ENCODE results near the gene KIRREL3.
A peak's percentile ranks its signal among the peaks of the same experiment; 100 is the strongest.

KIRREL3 gene

GRCh38 chr11:126919147-126919823 is 81.3 kb downstream of the KIRREL3 start:
- FAIRE-seq = no peak

DNA sequence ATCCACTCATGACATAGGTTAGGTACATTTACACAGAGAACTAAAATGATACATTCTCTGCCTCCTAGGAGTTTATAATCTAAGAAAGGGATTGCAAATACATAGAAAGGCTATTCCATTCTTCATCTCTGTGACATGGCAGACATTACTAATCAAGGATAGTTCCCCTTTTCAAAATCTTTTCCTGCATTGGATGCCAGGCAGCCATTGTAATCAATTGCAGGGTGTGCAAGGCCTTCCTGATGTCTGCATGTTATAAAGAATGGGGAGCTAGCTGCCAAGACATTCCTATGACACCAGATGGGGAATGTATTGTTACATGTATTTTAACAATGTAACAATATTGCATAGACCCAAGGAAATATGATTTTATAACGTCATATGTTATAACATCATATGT is 82.0 kb downstream of the KIRREL3 start:
- FAIRE-seq = no peak
- DNase-seq (ENCODE audit: insufficient read length, low spot score) = no peak

More at GRCh38 chr11:126919147-126919823, 81.3 kb downstream of the KIRREL3 start:
- no peak for DNase-seq (ENCODE audit: insufficient read length, low spot score)

- FAIRE-seq (peak; percentile 72), DNase-seq (ENCODE audit: insufficient read length, low spot score) (peak; percentile 67)
Measured at GRCh38 chr11:126917531-126918204, 82.9 kb downstream of the KIRREL3 start.

GRCh38 chr11:126915430-126915829 is 85.1 kb downstream of the KIRREL3 start:
- no peak for FAIRE-seq
- DNase-seq (ENCODE audit: insufficient read length, low spot score) = no peak

DNA sequence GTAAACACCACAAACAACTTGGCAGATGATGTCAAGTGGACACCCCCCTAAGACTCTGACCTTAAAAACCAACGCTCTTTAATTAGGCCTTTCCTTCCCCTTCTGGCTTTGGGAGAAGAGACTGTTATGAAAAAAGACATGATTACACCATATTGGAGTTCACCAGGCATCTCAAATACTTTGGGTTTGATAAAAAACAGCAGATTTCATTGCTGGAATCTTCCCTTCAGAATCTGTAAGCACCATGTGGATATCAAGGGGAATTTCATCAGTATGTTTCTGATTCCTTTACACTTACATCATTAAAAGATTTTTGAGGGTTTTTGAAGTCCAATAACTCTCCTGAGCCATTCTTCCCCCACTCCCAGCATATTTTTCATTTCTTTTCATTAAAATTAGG is 85.6 kb downstream of the KIRREL3 start:
- no peak for FAIRE-seq

DNA sequence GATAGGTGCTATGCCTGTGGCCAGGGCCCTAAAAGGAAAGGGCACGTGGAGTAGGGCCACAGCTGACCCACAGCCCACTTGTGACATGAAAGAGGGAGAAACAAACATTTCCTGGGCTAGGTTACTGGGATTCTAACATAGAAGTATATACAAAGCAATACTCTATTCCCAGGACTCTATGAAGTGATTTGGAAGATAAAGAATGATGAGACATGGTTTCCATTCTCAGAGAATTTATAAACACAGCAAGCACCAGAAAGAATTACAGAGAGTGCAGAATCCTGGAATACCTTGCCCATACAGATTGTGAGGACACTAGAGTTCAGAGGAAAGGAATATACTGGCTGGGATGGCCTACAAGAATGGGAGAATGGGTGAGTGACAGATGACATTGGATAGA is 86.4 kb downstream of the KIRREL3 start:
- DNase-seq (ENCODE audit: insufficient read length, low spot score) (no peak), FAIRE-seq (no peak)

More for the DNA sequence above, 85.6 kb downstream of the KIRREL3 start:
- no peak for DNase-seq (ENCODE audit: insufficient read length, low spot score)

GRCh38 chr11:126904520-126904919 is 96.0 kb downstream of the KIRREL3 start:
- FAIRE-seq = no peak

GRCh38 chr11:126901783-126902182 is 98.8 kb downstream of the KIRREL3 start:
- FAIRE-seq = no peak

More at GRCh38 chr11:126904520-126904919, 96.0 kb downstream of the KIRREL3 start:
- DNase-seq (ENCODE audit: insufficient read length, low spot score) = no peak

GRCh38 chr11:126899961-126900748 is 100.4 kb downstream of the KIRREL3 start:
- no peak for DNase-seq (ENCODE audit: insufficient read length, low spot score)
- no peak for FAIRE-seq

More at GRCh38 chr11:126901783-126902182, 98.8 kb downstream of the KIRREL3 start:
- no peak for DNase-seq (ENCODE audit: insufficient read length, low spot score)

DNA sequence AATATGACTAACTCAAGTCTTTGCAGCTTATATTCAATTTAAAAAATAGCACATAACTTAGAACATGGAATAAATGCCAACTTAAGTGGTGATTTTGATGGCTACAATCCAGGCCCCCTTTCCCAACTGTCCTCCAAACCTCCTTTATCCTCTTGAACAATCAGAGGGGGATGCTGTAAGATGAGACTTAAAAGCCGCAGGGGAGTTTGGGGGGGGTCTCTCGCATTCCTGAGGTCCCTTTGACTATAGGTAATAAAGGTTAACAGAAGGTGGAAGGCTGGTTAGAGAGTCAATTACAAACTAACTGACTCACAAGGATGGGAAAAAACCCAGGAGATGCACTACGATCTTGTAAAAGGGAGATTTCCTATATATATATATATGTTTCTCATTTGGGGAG is 101.8 kb downstream of the KIRREL3 start:
- FAIRE-seq (no peak), DNase-seq (ENCODE audit: insufficient read length, low spot score) (no peak)

DNA sequence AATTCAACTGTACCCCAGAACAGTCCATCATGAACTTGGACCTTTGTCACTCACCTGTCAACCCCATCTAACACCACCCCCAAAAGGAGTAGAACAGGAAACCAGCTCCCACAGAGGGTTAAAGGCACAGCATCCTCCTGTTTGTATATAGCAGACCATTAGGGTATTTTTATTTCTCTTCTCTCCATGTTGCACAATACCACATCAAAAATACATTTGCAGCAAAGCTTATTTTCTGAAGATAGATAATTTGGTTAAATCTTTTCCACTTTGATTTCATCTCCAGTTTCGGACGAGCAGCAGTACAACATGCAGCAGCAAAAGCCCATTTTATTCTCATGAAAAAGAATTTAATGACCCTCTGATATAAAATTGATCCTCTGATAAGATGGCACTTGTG is 103.1 kb downstream of the KIRREL3 start:
- DNase-seq (ENCODE audit: insufficient read length, low spot score) = no peak
- no peak for FAIRE-seq

DNA sequence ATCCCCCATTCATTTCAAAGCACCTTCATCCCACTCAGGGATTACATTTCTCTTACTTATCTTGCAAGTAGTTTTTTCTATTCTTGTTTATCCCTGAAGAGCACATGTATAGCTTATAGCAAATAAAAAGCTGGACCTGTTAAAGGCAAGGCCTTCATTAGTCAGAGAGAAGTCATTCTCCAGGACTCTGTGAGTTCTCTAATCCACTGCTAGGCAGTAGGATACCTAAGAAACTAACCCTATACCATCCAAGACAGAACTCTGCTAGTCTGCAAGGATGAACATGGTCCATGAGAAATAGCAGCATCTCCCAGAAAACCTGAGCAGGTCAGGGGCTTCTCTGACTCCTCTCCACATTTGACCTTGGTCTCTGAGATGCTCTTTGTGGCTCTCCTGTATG is 104.5 kb downstream of the KIRREL3 start:
- FAIRE-seq = no peak
- no peak for DNase-seq (ENCODE audit: insufficient read length, low spot score)

- FAIRE-seq (no peak), DNase-seq (ENCODE audit: insufficient read length, low spot score) (no peak)
Measured at GRCh38 chr11:126893796-126894195, 106.8 kb downstream of the KIRREL3 start.

GRCh38 chr11:126892756-126893155 is 107.8 kb downstream of the KIRREL3 start:
- no peak for DNase-seq (ENCODE audit: insufficient read length, low spot score)
- FAIRE-seq = no peak

- FAIRE-seq (no peak), DNase-seq (ENCODE audit: insufficient read length, low spot score) (no peak)
Measured at GRCh38 chr11:126891556-126892217, 108.9 kb downstream of the KIRREL3 start.

DNA sequence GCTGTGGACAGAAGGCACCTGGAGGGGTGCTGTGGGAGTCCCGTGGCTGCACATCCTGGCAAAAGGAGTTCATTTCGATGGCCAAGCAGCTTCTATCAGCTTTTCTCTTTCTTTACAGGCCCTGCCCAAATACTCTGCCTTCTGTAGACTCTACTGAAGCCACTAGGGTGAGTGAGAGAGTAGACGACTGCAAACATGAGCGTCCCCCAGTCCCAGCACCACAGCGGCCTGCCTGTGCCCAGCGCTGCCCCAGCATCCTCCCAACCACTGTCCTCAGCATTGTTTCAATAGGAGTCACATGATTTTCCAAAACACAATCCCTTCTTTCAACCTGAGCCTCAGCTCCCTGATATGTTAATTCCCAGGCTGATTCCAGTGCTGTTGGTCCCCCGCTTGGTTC is 110.0 kb downstream of the KIRREL3 start:
- no peak for FAIRE-seq
- DNase-seq (ENCODE audit: insufficient read length, low spot score) = no peak

- DNase-seq (ENCODE audit: insufficient read length, low spot score) = no peak
Measured at GRCh38 chr11:126888115-126888712, 112.4 kb downstream of the KIRREL3 start.

DNA sequence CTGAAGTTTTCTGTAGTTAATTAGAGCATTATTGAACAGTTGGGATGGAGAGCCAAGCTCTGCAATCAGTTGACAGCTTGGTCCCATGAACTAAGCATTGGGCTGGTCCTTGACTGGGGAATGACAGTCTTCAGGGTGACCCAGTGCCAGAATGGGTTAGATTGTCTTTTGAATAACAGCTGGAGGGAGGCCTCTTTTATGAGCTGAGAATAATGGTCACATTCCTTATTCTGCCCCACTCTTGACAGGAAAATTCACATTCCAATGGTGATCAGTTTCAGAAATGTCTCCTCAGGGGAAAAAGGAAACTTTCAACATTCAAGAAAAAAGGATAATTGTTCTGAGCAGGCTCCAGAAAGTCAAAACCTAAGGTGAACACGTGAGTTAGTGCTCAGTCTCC is 113.9 kb downstream of the KIRREL3 start:
- no peak for FAIRE-seq
- DNase-seq (ENCODE audit: insufficient read length, low spot score) = no peak

More at GRCh38 chr11:126888115-126888712, 112.4 kb downstream of the KIRREL3 start:
- no peak for FAIRE-seq

GRCh38 chr11:126886085-126886484 is 114.5 kb downstream of the KIRREL3 start:
- DNase-seq (ENCODE audit: insufficient read length, low spot score) (no peak), FAIRE-seq (no peak)

GRCh38 chr11:126884594-126884993 is 116.0 kb downstream of the KIRREL3 start:
- no peak for DNase-seq (ENCODE audit: insufficient read length, low spot score)
- no peak for FAIRE-seq

Measured in HTR-8/SVneo (cell line).